Body of pancreas (tissue), 4 donors: ENCODE data around the gene HINT1. TPM values are rescaled to one million over a fixed set of nuclear protein-coding genes. Genes with fewer than 3 reads are reported as not detected.

Experiments
- ATAC-seq: fragments of 150-250 bp; one replicate; pipeline ENCODE4 v1.9.1; 2016
- DNase-seq, 4 donors: peaks; one replicate each; pipeline ENCODE4 v3.0.0-alpha.2; 2019
- H3K27ac ChIP-seq, 4 donors: fragments of 200-600 bp; sonication (generic); 1 replicate in 3 of 4; 2 replicates in 1 of 4; pipeline versions ENCODE4 v1.5.1 to v1.6.1; 2016 to 2019; ENCODE audit warnings: mild to moderate bottlenecking in 1 of 4, mixed read lengths in 1 of 4, moderate library complexity in 1 of 4
- H3K27me3 ChIP-seq, 2 donors: fragments of 200-600 bp; sonication (generic); one replicate each; pipeline ENCODE4 v1.6.0; 2016; ENCODE audit warnings: mild to moderate bottlenecking in 1 of 2
- H3K36me3 ChIP-seq, 2 donors: fragments of 200-600 bp; sonication (generic); replicated peaks in 1 of 2; 2 replicates each; pipeline ENCODE4 v1.5.1; 2016; ENCODE audit warnings: low read depth in 2 of 2; ENCODE audit not compliant: insufficient read depth in 1 of 2
- H3K4me1 ChIP-seq: fragments of 200-600 bp; sonication (generic); one replicate; pipeline ENCODE4 v1.6.0; 2016
- H3K4me3 ChIP-seq, 2 donors: fragments of 200-600 bp; sonication (generic); 1 replicate in 1 of 2; 2 replicates in 1 of 2; pipeline ENCODE4 v1.5.1; 2016 to 2019
- H3K9me3 ChIP-seq, 3 donors: fragments of 200-600 bp; sonication (generic); 1 replicate in 2 of 3; 2 replicates in 1 of 3; pipeline ENCODE4 v1.5.1; 2016
- CTCF ChIP-seq, 7 experiments: fragments of 450-650 bp in 4 of 7; fragments of 200-600 bp in 3 of 7; sonication (generic) in 3 of 7; IDR thresholded peaks; one replicate each; pipeline ENCODE4 v1.5.1; 2016 to 2019; ENCODE audit warnings: antibody characterized with exemption in 7 of 7
- POLR2A ChIP-seq, 3 donors: fragments of 450-650 bp; IDR thresholded peaks; one replicate each; pipeline ENCODE4 v1.6.1; 2016; ENCODE audit warnings: antibody characterized with exemption in 3 of 3, mild to moderate bottlenecking in 2 of 3
- WGBS, 2 donors: methylation state at CpG; one replicate each; pipeline ENCODE4 v1.1.5; 2017; 5-methylcytosine and 5-hydroxymethylcytosine counted together
- intact Hi-C: fragments of 100-400 bp; cut with DNase I; formaldehyde crosslinking; loops from one replicate; pipeline ENCODE4 v1.15.1; 2023
- total RNA-seq, 2 donors: library from RNA; depleted of rRNA; stranded (reverse); fragments of >200 nt; gene quantifications; one replicate each; pipeline ENCODE4 v1.1.0, GENCODE V29; 2016

The HINT1 gene
- total RNA-seq, result 100 to 1,000 TPM in 1 of 2 donors, 10 to 100 TPM in 1; 89.8 to 109 TPM

- Histone ChIP-seq H3K4me3 (peak within 1 kb of the TSS; percentile 33 to 84), H3K4me1 (peaks cover 17% of the 10 kb centered on the region), H3K9me3 (no peaks in the 10 kb centered on the region), H3K27me3 (no peaks in the 10 kb centered on the region), H3K27ac (peak within 1 kb of the TSS; percentile 67 to 92 (median 89)), H3K36me3 (peaks cover 4 to 10% of the 10 kb centered on the region in 2 donors)
- 1 to 2% methylated on average over 12 to 33 of the region's 33 CpGs for WGBS, 2 donors
- DNase-seq (peak; percentile 92 to 95 (median 93)), ATAC-seq (peak; percentile 93)
- TF ChIP-seq CTCF (IDR thresholded peaks at IDR 0.05) (peak in 3 of 7 experiments; percentile 11 to 29 (median 29)), POLR2A (IDR thresholded peaks at IDR 0.05) (peak; percentile 54 to 82 (median 81))
- intact Hi-C loops, result loop anchor here (10.0 kb wide), 1 partner anchor 240 kb away; no protein-coding TSS in a partner anchor
Measured at GRCh38 chr5:131165119-131165727, at the start of gene HINT1. Gene HINT1, minus strand, starts transcription at chr5:131165256. Its CDS starts 51 bp downstream, at chr5:131165205.

GRCh38 chr5:131214609-131215227, 49.7 kb upstream of the HINT1 start:
- DNase-seq, result no peak

GRCh38 chr5:131212471-131213021, 47.5 kb upstream of the HINT1 start:
- DNase-seq, result no peak

More at GRCh38 chr5:131214609-131215227, 49.7 kb upstream of the HINT1 start:
- no peak overlapping the region for H3K27ac ChIP-seq
- H3K27me3 ChIP-seq, result no peaks in the 10 kb centered on the region
- no peaks in the 10 kb centered on the region for H3K4me1 ChIP-seq
- H3K9me3 ChIP-seq, result no peaks in the 10 kb centered on the region
- WGBS, 2 donors, result 65 to 69% methylated on average over 3 of the region's 3 CpGs
- ATAC-seq, result no peak
- TF ChIP-seq POLR2A (IDR thresholded peaks at IDR 0.05) (no peak), CTCF (IDR thresholded peaks at IDR 0.05) (no peak)
- intact Hi-C loops, result no loop called here
- H3K36me3 ChIP-seq, result no peaks in the 10 kb centered on the region
- no peak overlapping the region for H3K4me3 ChIP-seq

GRCh38 chr5:131211669-131212068, 46.6 kb upstream of the HINT1 start:
- Histone ChIP-seq H3K36me3 (no peaks in the 10 kb centered on the region), H3K4me3 (no peak overlapping the region), H3K4me1 (no peaks in the 10 kb centered on the region), H3K27ac (no peak overlapping the region), H3K9me3 (no peaks in the 10 kb centered on the region), H3K27me3 (no peaks in the 10 kb centered on the region)
- 80 to 84% methylated on average over 5 of the region's 5 CpGs for WGBS, 2 donors
- DNase-seq (no peak), ATAC-seq (no peak)
- intact Hi-C loops, result no loop called here
- TF ChIP-seq CTCF (IDR thresholded peaks at IDR 0.05) (no peak), POLR2A (IDR thresholded peaks at IDR 0.05) (no peak)

More at GRCh38 chr5:131212471-131213021, 47.5 kb upstream of the HINT1 start:
- no peak overlapping the region for H3K27ac ChIP-seq
- no peaks in the 10 kb centered on the region for H3K27me3 ChIP-seq
- ATAC-seq, result no peak
- H3K36me3 ChIP-seq, result no peaks in the 10 kb centered on the region
- intact Hi-C loops, result no loop called here
- H3K4me3 ChIP-seq, result no peak overlapping the region
- H3K9me3 ChIP-seq, result no peaks in the 10 kb centered on the region
- WGBS, 2 donors, result 69 to 74% methylated on average over 5 of the region's 5 CpGs
- no peak for TF ChIP-seq POLR2A (IDR thresholded peaks at IDR 0.05)
- no peak for TF ChIP-seq CTCF (IDR thresholded peaks at IDR 0.05)
- H3K4me1 ChIP-seq, result no peaks in the 10 kb centered on the region
